K562 (cell line): ENCODE data around the gene AFF3. TPM values are rescaled to one million over a fixed set of nuclear protein-coding genes. Genes with fewer than 3 reads are reported as not detected.

ENCODE experiments used
- ATAC-seq: fragments of 200-7000 bp; cut with Tn5 transposase; 3 replicates; pipeline ENCODE4 v1.9.1; 2020; ENCODE audit warnings: moderate library complexity
- BruUV-seq: library from RNA; stranded (reverse); fragments of 400-500 nt; replicated peaks from 2 replicates; lab custom pipeline; 2021; lab: Mats Ljungman, UMichigan
- CTCF ChIA-PET: fragments of 300-600 bp; formaldehyde crosslinking; extraction: SDS; loops from one replicate; lab custom pipeline; 2021; ENCODE audit warnings: low intra/inter-chr PET ratio; lab: Yijun Ruan, JAX
- POLR2A ChIA-PET: fragments of 300-600, 350-650 bp; sonication (Branson Sonifier 250); formaldehyde crosslinking; extraction: SDS; loops from one replicate; lab custom pipeline; 2021; ENCODE audit warnings: antibody characterized with exemption, inconsistent platforms; lab: Yijun Ruan, JAX
- DNase-seq, 4 experiments: peaks; one replicate each; pipeline versions ENCODE4 v3.0.0 to v3.0.0-alpha.2; 2011 to 2018; ENCODE audit warnings: low spot score in 3 of 4, mixed read lengths in 3 of 4; ENCODE audit errors: extremely low read depth in 1 of 4
- FAIRE-seq: peaks from 2 replicates; lab custom pipeline; 2011; peaks lifted over from hg19 to GRCh38; lab: Jason Lieb, UNC
- H2AFZ ChIP-seq: 2 replicates; pipeline ENCODE4 v1.6.0; 2011; ENCODE audit warnings: low read depth, low read length, control low read depth, inconsistent platforms
- H3K27ac ChIP-seq: fragments of 200-600 bp; 3 replicates; pipeline ENCODE4 v1.8.0; 2011; ENCODE audit warnings: low read depth, mild to moderate bottlenecking, control low read depth, inconsistent platforms, low read length, moderate library complexity, mixed read lengths; ENCODE audit errors: extremely low read depth
- H3K27me3 ChIP-seq, 2 experiments: fragments of 300-600 bp in 1 of 2; 2 replicates in 1 of 2; 3 replicates in 1 of 2; pipeline versions ENCODE4 v1.6.0 to v1.8.0; 2011; ENCODE audit warnings: inconsistent platforms in 2 of 2, low read length in 2 of 2, mild to moderate bottlenecking in 1 of 2, mixed read lengths in 1 of 2, moderate library complexity in 1 of 2; ENCODE audit not compliant: control insufficient read depth in 2 of 2, insufficient read depth in 2 of 2
- H3K36me3 ChIP-seq: fragments of 300-600 bp; 3 replicates; pipeline ENCODE4 v1.8.0; 2011; ENCODE audit warnings: mild to moderate bottlenecking, low read length, inconsistent platforms; ENCODE audit not compliant: control insufficient read depth, insufficient read depth
- H3K4me1 ChIP-seq, 2 experiments: fragments of 200-600 bp in 1 of 2; replicated peaks in 1 of 2; 2 replicates in 1 of 2; 3 replicates in 1 of 2; pipeline versions ENCODE4 v1.5.1 to v1.8.0; 2011; ENCODE audit warnings: inconsistent platforms in 2 of 2, low read length in 2 of 2, mild to moderate bottlenecking in 1 of 2, mixed read lengths in 1 of 2, moderate library complexity in 1 of 2; ENCODE audit not compliant: control insufficient read depth in 2 of 2, insufficient read depth in 2 of 2
- H3K4me2 ChIP-seq: 2 replicates; pipeline ENCODE4 v1.6.1; 2011; ENCODE audit warnings: low read length, control low read depth, inconsistent platforms, mixed read lengths; ENCODE audit not compliant: insufficient read depth
- H3K4me3 ChIP-seq: fragments of 200-600 bp; sonication (generic), shearing (Covaris generic); 2 replicates; pipeline ENCODE4 v1.5.1; 2016; ENCODE audit warnings: control low read depth, inconsistent platforms
- H3K79me2 ChIP-seq: fragments of 200-600 bp; 3 replicates; pipeline ENCODE4 v1.8.0; 2011; ENCODE audit warnings: low read length, inconsistent platforms; ENCODE audit not compliant: control insufficient read depth, insufficient read depth
- H3K9ac ChIP-seq, 2 experiments: 2 replicates each; pipeline versions ENCODE4 v1.6.0 to v1.6.1; 2011; ENCODE audit warnings: low read depth in 2 of 2, low read length in 2 of 2, control low read depth in 1 of 2, inconsistent platforms in 1 of 2, mild to moderate bottlenecking in 1 of 2, mixed read lengths in 1 of 2; ENCODE audit not compliant: insufficient read depth in 1 of 2
- H3K9me1 ChIP-seq: one replicate; pipeline ENCODE4 v1.6.0; 2011; ENCODE audit warnings: inconsistent platforms, mild to moderate bottlenecking, low read length, moderate library complexity; ENCODE audit not compliant: control insufficient read depth, insufficient read depth
- H3K9me3 ChIP-seq: replicated peaks from 2 replicates; pipeline ENCODE4 v1.5.1; 2011; ENCODE audit warnings: low read depth, low read length, inconsistent platforms; ENCODE audit not compliant: control insufficient read depth, insufficient read depth
- H4K20me1 ChIP-seq: replicated peaks from 2 replicates; pipeline ENCODE4 v1.6.1; 2011; ENCODE audit warnings: low read length, inconsistent platforms, mixed read lengths; ENCODE audit not compliant: control insufficient read depth, insufficient read depth
- MAFG ChIP-seq: fragments of 450-650 bp; conservative IDR thresholded peaks from 2 replicates; pipeline ENCODE4 v1.6.1; 2016; ENCODE audit warnings: missing genetic modification characterization, missing compliant biosample characterization
- SMARCE1 ChIP-seq: fragments of 450-650 bp; IDR thresholded peaks from 2 replicates; pipeline ENCODE4 v1.7.1; 2016; ENCODE audit warnings: mild to moderate bottlenecking
- XRCC4 ChIP-seq: IDR thresholded peaks from one replicate; pipeline ENCODE4 v1.6.1; 2011; ENCODE audit not compliant: insufficient read depth, insufficient read length; ENCODE audit errors: extremely low read depth
- ZNF133 ChIP-seq: fragments of 250-450 bp; sonication (Bioruptor Pico); IDR thresholded peaks from 2 replicates; pipeline ENCODE4 v1.4.0; 2020; ENCODE audit warnings: mild to moderate bottlenecking
- WGBS: fragments of 100-300 bp; shearing (Covaris generic); methylation state at CpG from one replicate; pipeline ENCODE4 v1.1.6; 2016; ENCODE audit warnings: low coverage, mixed read lengths; ENCODE audit not compliant: insufficient coverage; ENCODE audit errors: missing lambda C conversion rate; 5-methylcytosine and 5-hydroxymethylcytosine counted together
- in situ Hi-C: fragments of 300-500 bp; cut with MboI; formaldehyde crosslinking; loops from 4 replicates; pipeline ENCODE4 v1.15.0; 2018; ENCODE audit warnings: inconsistent platforms, mixed read lengths
- intact Hi-C: fragments of 100-400 bp; cut with micrococcal nuclease; formaldehyde crosslinking; loops from 2 replicates; pipeline ENCODE4 v1.14.2; 2022
- polyA plus RNA-seq, 8 experiments: library from polyadenylated mRNA; depleted of rRNA in 4 of 8; stranded (reverse) in 5 of 8; unstranded in 3 of 8; fragments of >200 nt; fragmentation: Nextera tagmentation in 2 of 8; fragmentation: Illumina TruSeq in 1 of 8; extraction: Ambion mirVana in 2 of 8; extraction: Trizol in 1 of 8; gene quantifications; 2 replicates each; pipeline versions ENCODE4 v1.2.1 to v1.2.3, GENCODE V29; 2011 to 2014; ENCODE audit warnings: inconsistent platforms in 1 of 8, missing spikeins in 1 of 8
- total RNA-seq, 7 experiments: library from RNA; depleted of rRNA in 6 of 7; stranded (reverse); fragments of >200 nt in 6 of 7; fragmentation: Illumina TruSeq in 2 of 7; extraction: Trizol in 2 of 7; gene quantifications; 2 replicates each; pipeline versions ENCODE4 v1.2.1 to v1.2.3, GENCODE V29; 2011 to 2021; ENCODE audit warnings: low replicate concordance in 1 of 7
- TF ChIP-seq, protein P1 (sequence below): sonication (generic); formaldehyde crosslinking; IDR thresholded peaks from 2 replicates; pipeline ENCODE4 v1.8.0; 2023; ENCODE audit warnings: mild to moderate bottlenecking, missing genetic modification reagents
- TF ChIP-seq, protein P2 (sequence below): sonication (generic); formaldehyde crosslinking; IDR thresholded peaks from 2 replicates; pipeline ENCODE4 v1.8.0; 2023; ENCODE audit warnings: missing genetic modification reagents, mild to moderate bottlenecking, borderline replicate concordance

Gene AFF3
- total and polyA plus RNA-seq, 9 of the 15 experiments (the other 6 are each of a cell fraction or from before 2014, with no cell fraction given): 0.02 to 0.11 TPM; not detected in 7

DNA sequence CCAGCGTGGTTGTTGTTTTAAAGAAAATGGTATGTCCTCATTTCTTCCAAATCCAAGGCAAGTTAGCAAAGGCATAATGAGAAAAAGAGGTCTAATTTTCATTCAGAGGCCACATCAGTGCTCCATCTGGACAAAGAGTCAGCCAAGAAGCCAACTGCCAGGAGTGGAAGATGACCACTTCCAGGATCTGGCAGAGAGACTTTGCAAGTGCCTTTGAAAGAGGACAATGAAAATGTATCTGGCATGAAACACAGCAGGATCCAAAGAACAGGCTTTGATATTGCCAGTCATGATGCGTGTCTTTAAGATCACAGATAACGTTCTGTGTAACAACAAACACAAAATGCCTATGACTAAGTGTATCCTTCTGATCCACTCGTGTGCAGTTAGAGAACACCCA is 82.8 kb downstream of the AFF3 start:
- Histone ChIP-seq H3K36me3 (no peaks in the 10 kb centered on the region), H3K27me3 (no peaks in the 10 kb centered on the region; a peak in 2 of 5 replicates), H3K4me3 (no peak overlapping the region), H3K4me1 (no peaks in the 10 kb centered on the region), H3K9ac (no peak overlapping the region), H3K27ac (no peak overlapping the region), H3K4me2 (no peak overlapping the region), H2AFZ (no peak overlapping the region), H3K79me2 (no peaks in the 10 kb centered on the region), H3K9me1 (no peaks in the 10 kb centered on the region), H4K20me1 (no peaks in the 10 kb centered on the region), H3K9me3 (no peaks in the 10 kb centered on the region)
- DNase-seq (no peak), FAIRE-seq (no peak), ATAC-seq (no peak)
- ChIA-PET CTCF (no interaction called here), POLR2A (interaction anchor here (0.5 to 0.6 kb wide), 2 partner anchors 944 to 1706 kb away, joined by 3 read pairs; no protein-coding TSS in a partner anchor)
- intact Hi-C loops (no loop called here), in situ Hi-C loops (no loop called here)
- WGBS: 0% methylated on average over 4 of the region's 4 CpGs
- no TSS peak for BruUV-seq
- TF ChIP-seq MAFG (no peak), SMARCE1 (no peak), ZNF133 (CRISPR knock-in tag) (no peak), XRCC4 (no peak)
- TF ChIP-seq, protein P1, sequence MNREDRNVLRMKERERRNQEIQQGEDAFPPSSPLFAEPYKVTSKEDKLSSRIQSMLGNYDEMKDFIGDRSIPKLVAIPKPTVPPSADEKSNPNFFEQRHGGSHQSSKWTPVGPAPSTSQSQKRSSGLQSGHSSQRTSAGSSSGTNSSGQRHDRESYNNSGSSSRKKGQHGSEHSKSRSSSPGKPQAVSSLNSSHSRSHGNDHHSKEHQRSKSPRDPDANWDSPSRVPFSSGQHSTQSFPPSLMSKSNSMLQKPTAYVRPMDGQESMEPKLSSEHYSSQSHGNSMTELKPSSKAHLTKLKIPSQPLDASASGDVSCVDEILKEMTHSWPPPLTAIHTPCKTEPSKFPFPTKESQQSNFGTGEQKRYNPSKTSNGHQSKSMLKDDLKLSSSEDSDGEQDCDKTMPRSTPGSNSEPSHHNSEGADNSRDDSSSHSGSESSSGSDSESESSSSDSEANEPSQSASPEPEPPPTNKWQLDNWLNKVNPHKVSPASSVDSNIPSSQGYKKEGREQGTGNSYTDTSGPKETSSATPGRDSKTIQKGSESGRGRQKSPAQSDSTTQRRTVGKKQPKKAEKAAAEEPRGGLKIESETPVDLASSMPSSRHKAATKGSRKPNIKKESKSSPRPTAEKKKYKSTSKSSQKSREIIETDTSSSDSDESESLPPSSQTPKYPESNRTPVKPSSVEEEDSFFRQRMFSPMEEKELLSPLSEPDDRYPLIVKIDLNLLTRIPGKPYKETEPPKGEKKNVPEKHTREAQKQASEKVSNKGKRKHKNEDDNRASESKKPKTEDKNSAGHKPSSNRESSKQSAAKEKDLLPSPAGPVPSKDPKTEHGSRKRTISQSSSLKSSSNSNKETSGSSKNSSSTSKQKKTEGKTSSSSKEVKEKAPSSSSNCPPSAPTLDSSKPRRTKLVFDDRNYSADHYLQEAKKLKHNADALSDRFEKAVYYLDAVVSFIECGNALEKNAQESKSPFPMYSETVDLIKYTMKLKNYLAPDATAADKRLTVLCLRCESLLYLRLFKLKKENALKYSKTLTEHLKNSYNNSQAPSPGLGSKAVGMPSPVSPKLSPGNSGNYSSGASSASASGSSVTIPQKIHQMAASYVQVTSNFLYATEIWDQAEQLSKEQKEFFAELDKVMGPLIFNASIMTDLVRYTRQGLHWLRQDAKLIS (CRISPR knock-in tag): no peak
- TF ChIP-seq, protein P2, sequence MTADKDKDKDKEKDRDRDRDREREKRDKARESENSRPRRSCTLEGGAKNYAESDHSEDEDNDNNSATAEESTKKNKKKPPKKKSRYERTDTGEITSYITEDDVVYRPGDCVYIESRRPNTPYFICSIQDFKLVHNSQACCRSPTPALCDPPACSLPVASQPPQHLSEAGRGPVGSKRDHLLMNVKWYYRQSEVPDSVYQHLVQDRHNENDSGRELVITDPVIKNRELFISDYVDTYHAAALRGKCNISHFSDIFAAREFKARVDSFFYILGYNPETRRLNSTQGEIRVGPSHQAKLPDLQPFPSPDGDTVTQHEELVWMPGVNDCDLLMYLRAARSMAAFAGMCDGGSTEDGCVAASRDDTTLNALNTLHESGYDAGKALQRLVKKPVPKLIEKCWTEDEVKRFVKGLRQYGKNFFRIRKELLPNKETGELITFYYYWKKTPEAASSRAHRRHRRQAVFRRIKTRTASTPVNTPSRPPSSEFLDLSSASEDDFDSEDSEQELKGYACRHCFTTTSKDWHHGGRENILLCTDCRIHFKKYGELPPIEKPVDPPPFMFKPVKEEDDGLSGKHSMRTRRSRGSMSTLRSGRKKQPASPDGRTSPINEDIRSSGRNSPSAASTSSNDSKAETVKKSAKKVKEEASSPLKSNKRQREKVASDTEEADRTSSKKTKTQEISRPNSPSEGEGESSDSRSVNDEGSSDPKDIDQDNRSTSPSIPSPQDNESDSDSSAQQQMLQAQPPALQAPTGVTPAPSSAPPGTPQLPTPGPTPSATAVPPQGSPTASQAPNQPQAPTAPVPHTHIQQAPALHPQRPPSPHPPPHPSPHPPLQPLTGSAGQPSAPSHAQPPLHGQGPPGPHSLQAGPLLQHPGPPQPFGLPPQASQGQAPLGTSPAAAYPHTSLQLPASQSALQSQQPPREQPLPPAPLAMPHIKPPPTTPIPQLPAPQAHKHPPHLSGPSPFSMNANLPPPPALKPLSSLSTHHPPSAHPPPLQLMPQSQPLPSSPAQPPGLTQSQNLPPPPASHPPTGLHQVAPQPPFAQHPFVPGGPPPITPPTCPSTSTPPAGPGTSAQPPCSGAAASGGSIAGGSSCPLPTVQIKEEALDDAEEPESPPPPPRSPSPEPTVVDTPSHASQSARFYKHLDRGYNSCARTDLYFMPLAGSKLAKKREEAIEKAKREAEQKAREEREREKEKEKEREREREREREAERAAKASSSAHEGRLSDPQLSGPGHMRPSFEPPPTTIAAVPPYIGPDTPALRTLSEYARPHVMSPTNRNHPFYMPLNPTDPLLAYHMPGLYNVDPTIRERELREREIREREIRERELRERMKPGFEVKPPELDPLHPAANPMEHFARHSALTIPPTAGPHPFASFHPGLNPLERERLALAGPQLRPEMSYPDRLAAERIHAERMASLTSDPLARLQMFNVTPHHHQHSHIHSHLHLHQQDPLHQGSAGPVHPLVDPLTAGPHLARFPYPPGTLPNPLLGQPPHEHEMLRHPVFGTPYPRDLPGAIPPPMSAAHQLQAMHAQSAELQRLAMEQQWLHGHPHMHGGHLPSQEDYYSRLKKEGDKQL (CRISPR knock-in tag): no peak
